ENCODE results near the gene COMT. TPM values are rescaled to one million over a fixed set of nuclear protein-coding genes. Genes with fewer than 3 reads are reported as not detected.

The COMT gene
- total RNA-seq, 1 donor from 2014 or later, result 34.8 TPM

GRCh38 chr22:19977296-19978243, 36.0 kb downstream of the COMT start:
- peaks cover 10% of the 10 kb centered on the region for H3K4me1 Mint-ChIP-seq (ENCODE audit: low read depth, unreplicated experiment)
- no peak for DNase-seq
- no peak overlapping the region for H3K4me3 Mint-ChIP-seq (ENCODE audit: unreplicated experiment)
- H3K27ac Mint-ChIP-seq (ENCODE audit: unreplicated experiment), result no peak overlapping the region
- H3K9me3 Mint-ChIP-seq (ENCODE audit: unreplicated experiment), result peaks cover 8% of the 10 kb centered on the region
- TF ChIP-seq, protein P1, sequence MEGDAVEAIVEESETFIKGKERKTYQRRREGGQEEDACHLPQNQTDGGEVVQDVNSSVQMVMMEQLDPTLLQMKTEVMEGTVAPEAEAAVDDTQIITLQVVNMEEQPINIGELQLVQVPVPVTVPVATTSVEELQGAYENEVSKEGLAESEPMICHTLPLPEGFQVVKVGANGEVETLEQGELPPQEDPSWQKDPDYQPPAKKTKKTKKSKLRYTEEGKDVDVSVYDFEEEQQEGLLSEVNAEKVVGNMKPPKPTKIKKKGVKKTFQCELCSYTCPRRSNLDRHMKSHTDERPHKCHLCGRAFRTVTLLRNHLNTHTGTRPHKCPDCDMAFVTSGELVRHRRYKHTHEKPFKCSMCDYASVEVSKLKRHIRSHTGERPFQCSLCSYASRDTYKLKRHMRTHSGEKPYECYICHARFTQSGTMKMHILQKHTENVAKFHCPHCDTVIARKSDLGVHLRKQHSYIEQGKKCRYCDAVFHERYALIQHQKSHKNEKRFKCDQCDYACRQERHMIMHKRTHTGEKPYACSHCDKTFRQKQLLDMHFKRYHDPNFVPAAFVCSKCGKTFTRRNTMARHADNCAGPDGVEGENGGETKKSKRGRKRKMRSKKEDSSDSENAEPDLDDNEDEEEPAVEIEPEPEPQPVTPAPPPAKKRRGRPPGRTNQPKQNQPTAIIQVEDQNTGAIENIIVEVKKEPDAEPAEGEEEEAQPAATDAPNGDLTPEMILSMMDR (IDR thresholded peaks at IDR 0.05; ENCODE audit: partially characterized antibody, unreplicated experiment), result no peak
- peaks cover 12% of the 10 kb centered on the region for H3K27me3 Mint-ChIP-seq (ENCODE audit: unreplicated experiment)
- H3K36me3 Mint-ChIP-seq (ENCODE audit: unreplicated experiment), result no peaks in the 10 kb centered on the region

DNA sequence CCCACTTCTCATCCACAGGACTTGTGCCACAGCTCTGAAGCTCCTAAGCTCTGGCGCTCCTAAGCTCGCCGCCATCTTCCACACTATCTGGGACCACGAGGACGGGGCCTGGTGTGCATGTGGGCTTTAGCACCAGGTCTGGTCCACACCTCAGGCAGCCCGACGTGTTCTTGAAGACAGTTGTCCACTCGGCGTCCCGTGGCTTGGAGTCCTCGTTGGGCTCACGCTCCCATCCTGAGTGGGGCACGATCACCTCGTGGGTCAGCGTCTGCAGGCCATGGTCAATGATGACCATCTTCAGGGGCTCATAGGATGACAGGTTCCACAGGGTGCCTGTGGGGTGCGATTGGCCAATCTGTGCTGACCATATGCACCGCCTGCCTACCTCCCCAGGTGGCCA, 37.2 kb downstream of the COMT start:
- peaks cover 8% of the 10 kb centered on the region for H3K9me3 Mint-ChIP-seq (ENCODE audit: unreplicated experiment)
- TF ChIP-seq, protein P1 (IDR thresholded peaks at IDR 0.05; ENCODE audit: partially characterized antibody, unreplicated experiment), result no peak
- H3K27ac Mint-ChIP-seq (ENCODE audit: unreplicated experiment), result no peak overlapping the region
- no peaks in the 10 kb centered on the region for H3K36me3 Mint-ChIP-seq (ENCODE audit: unreplicated experiment)
- H3K27me3 Mint-ChIP-seq (ENCODE audit: unreplicated experiment), result peaks cover 10% of the 10 kb centered on the region
- no peak for DNase-seq
- H3K4me3 Mint-ChIP-seq (ENCODE audit: unreplicated experiment), result no peak overlapping the region
- peaks cover 10% of the 10 kb centered on the region for H3K4me1 Mint-ChIP-seq (ENCODE audit: low read depth, unreplicated experiment)

GRCh38 chr22:19979712-19980493, 38.3 kb downstream of the COMT start:
- peaks cover 9% of the 10 kb centered on the region for H3K27me3 Mint-ChIP-seq (ENCODE audit: unreplicated experiment)
- no peak overlapping the region for H3K27ac Mint-ChIP-seq (ENCODE audit: unreplicated experiment)
- TF ChIP-seq, protein P1 (IDR thresholded peaks at IDR 0.05; ENCODE audit: partially characterized antibody, unreplicated experiment), result no peak
- H3K36me3 Mint-ChIP-seq (ENCODE audit: unreplicated experiment), result no peaks in the 10 kb centered on the region
- H3K9me3 Mint-ChIP-seq (ENCODE audit: unreplicated experiment), result peaks cover 8% of the 10 kb centered on the region
- H3K4me3 Mint-ChIP-seq (ENCODE audit: unreplicated experiment), result no peak overlapping the region
- H3K4me1 Mint-ChIP-seq (ENCODE audit: low read depth, unreplicated experiment), result peaks cover 8% of the 10 kb centered on the region
- DNase-seq, result no peak

DNA sequence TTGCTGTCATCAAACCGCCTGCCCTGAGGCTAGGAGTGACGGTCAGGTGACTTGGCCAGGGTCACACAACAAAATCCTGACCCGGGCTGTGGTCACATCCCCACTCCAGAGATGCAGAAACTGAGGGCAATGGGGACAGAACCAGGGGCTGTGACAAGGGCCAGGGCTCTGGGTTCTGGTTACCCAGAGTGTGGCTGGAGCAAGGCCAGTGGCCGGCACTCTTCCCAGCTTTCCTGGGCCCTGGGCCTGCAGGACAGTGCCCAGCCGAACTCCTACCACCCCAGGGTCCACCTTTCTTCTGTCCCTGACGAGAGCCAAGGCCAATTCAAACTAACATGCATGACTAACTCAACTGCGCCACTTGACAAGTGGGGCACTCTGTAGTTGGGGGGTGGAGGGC, 39.2 kb downstream of the COMT start:
- DNase-seq, result no peak
- Mint-ChIP-seq H3K9me3 (ENCODE audit: unreplicated experiment) (peaks cover 7% of the 10 kb centered on the region), H3K27ac (ENCODE audit: unreplicated experiment) (no peak overlapping the region), H3K36me3 (ENCODE audit: unreplicated experiment) (no peaks in the 10 kb centered on the region), H3K4me3 (ENCODE audit: unreplicated experiment) (no peak overlapping the region), H3K27me3 (ENCODE audit: unreplicated experiment) (peaks cover 5% of the 10 kb centered on the region), H3K4me1 (ENCODE audit: low read depth, unreplicated experiment) (peaks cover 4% of the 10 kb centered on the region)
- TF ChIP-seq, protein P1 (IDR thresholded peaks at IDR 0.05; ENCODE audit: partially characterized antibody, unreplicated experiment), result no peak

Measured in glutamatergic neuron (in vitro differentiated cells).